Stimulated activated naive CD8-positive, alpha-beta T cell treated with anti-CD3 and anti-CD28 coated beads, Interleukin-15, Interleukin-2, amounts not matched to agents 100 ng/mL and 50 ng/mL, for 24 hours (primary cell): ENCODE data around the gene CT47C1.

ENCODE experiments used
- H3K27ac Mint-ChIP-seq: one replicate; pipeline ENCODE4 v1.8.0; 2021; ENCODE audit warnings: mild to moderate bottlenecking, mixed read lengths
- H3K27me3 Mint-ChIP-seq: one replicate; pipeline ENCODE4 v1.8.0; 2021; ENCODE audit warnings: mixed read lengths
- H3K36me3 Mint-ChIP-seq: one replicate; pipeline ENCODE4 v1.8.0; 2021; ENCODE audit warnings: low read depth, mixed read lengths
- H3K4me1 Mint-ChIP-seq: one replicate; pipeline ENCODE4 v1.8.0; 2021; ENCODE audit warnings: low read depth, mixed read lengths
- H3K4me3 Mint-ChIP-seq: one replicate; pipeline ENCODE4 v1.8.0; 2021; ENCODE audit warnings: mild to moderate bottlenecking, mixed read lengths
- H3K9me3 Mint-ChIP-seq: one replicate; pipeline ENCODE4 v1.8.0; 2021; ENCODE audit warnings: mixed read lengths

The CT47C1 gene

DNA sequence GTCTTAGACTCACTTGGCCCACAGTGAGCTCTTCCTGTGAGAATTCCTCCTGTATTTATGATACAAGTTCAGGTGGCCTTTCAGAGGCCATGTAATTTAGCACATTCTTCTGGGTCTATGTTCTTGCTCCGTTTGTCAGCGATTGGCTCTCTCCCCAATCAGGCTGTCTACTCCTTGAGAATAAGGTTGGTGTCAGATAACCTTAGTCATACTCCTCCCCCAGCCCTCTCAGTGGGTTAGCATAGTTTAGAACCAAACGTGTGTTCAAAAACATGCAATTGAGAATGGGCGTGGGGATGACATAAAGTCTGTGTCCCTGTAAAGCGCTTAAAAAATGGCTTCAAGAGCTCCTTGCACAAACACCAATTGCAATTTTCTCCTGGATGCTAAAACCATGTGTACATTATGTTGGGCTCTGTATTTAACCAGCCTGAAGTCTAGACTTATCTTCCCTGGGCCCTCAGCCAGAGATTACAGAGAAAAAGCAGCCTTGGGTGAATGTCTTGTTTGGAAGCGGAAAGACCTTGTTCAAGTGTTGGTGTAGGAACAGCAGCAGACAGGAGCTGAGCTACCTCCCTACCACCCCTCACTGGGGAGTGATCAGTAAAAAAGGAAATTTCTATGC, 9.9 kb upstream of the CT47C1 start:
- no peaks in the 10 kb centered on the region for H3K9me3 Mint-ChIP-seq
- no peak overlapping the region for H3K4me3 Mint-ChIP-seq
- H3K4me1 Mint-ChIP-seq: no peaks in the 10 kb centered on the region
- H3K27me3 Mint-ChIP-seq: no peaks in the 10 kb centered on the region
- no peaks in the 10 kb centered on the region for H3K36me3 Mint-ChIP-seq
- no peak overlapping the region for H3K27ac Mint-ChIP-seq

DNA sequence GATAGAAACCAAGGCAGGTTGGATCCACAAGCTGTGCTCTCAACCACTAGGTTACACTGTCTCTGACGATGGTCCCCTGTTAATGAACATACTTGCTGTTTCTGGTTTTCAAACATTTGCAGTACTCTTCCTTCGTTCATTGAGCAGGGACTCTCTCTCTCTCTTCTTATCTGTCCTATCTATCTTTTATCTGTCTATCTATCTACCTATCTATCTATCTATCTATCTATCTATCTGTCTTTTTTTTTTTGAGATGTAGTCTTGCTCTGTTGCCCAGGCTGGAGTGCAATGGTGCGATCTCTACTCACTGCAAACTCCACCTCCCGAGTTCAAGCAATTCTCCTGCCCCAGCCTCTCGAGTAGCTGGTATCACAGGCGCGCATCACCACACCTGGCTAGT, 9.4 kb upstream of the CT47C1 start:
- Mint-ChIP-seq H3K4me3 (no peak overlapping the region), H3K36me3 (no peaks in the 10 kb centered on the region), H3K9me3 (no peaks in the 10 kb centered on the region), H3K27ac (no peak overlapping the region), H3K4me1 (no peaks in the 10 kb centered on the region), H3K27me3 (no peaks in the 10 kb centered on the region)

DNA sequence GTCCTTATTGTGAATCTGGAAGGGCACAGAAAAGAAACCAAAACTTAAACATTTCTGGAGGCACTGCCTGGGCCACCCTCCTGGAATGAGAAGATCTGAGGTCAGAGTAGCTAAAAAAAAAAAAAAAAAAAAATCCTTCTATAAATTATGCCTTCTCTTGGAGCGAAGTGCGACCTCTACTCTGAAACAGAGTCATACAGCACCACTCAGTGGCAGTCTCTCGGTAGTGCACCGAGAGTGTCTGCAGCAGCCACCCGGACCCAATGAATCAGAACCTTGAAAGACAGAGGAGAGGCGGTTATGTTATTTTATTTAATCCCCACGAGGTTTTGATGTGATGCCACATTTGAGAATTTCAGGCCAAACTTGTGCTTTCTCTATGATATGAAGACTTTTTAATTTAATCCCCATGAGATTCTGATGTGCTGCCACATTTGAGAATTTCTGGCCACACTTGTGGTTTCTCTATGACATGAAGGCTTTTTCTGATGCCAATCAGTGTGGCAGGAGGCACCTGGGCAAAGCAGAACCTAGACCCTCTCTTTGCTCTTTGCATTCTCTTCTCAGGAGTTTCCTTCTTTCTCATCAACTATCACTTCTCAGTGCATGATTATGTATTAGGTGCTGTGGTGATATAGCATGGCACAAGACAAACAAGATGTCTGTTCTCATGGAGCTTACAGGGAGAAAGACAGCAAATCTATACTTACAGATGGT, 5.6 kb upstream of the CT47C1 start:
- Mint-ChIP-seq H3K4me3 (no peak overlapping the region), H3K36me3 (no peaks in the 10 kb centered on the region), H3K27ac (no peak overlapping the region), H3K4me1 (no peaks in the 10 kb centered on the region), H3K9me3 (no peaks in the 10 kb centered on the region), H3K27me3 (no peaks in the 10 kb centered on the region)

DNA sequence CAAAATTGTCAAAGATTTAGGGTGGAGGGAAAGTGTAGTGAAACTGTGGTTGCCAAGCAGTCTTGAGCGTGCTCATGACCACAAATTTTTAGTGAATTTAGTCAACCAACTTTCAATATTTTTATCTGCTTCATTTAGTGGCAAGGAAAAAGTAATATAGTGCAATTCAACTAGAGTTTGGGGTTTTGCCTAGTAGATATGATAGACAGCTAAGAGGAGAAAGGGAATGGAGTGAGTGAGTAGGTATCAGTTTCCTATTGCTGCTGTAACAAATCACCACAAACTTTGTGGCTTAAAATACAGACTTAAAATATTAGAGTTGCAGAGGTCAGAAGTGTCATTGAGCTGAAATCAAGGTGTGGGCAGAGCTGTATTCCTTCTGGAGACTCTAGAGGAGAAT, 3.7 kb upstream of the CT47C1 start:
- Mint-ChIP-seq H3K4me1 (no peaks in the 10 kb centered on the region), H3K4me3 (no peak overlapping the region), H3K36me3 (no peaks in the 10 kb centered on the region), H3K9me3 (no peaks in the 10 kb centered on the region), H3K27me3 (no peaks in the 10 kb centered on the region), H3K27ac (no peak overlapping the region)

DNA sequence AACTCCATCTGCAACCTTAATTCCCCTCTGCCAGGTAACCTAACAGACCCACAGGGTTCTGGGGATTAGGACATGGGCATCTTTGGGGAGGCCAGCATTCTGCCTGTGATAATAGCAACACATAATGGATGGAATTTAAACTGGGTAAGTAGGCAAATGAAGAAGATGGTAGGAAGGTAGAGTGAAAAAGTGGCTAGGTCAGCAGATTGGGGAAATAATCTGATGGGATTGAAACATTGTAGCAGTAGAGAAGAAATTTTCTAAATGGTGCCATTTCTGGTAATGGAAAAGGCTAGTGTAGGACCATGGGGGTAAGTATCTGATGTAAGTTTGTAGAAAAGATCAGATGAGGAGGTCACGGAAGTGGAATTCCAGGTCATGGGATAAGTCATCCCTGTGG, 3.0 kb upstream of the CT47C1 start:
- Mint-ChIP-seq H3K27ac (no peak overlapping the region), H3K4me3 (no peak overlapping the region), H3K9me3 (no peaks in the 10 kb centered on the region), H3K27me3 (no peaks in the 10 kb centered on the region), H3K4me1 (no peaks in the 10 kb centered on the region), H3K36me3 (no peaks in the 10 kb centered on the region)

DNA sequence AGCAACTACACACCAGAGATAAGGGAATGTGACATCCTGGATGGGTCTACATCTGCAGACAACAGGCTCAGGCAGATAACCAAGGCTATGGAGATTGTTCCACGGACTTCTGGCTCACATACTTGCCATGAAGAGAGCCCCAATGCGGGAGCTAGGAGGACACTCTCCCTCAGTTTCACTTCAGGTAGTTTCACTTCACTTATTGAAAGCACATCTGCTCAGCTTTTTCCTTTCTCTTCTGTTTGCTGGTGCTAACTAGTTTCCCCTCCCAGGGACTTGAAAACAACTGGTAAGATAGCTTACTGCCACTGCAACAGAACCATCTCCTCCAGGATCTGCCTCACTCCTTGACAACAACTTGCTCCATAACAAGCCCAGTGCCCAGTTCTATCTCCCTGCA, 1.4 kb upstream of the CT47C1 start:
- Mint-ChIP-seq H3K27me3 (no peaks in the 10 kb centered on the region), H3K27ac (no peak overlapping the region), H3K4me1 (no peaks in the 10 kb centered on the region), H3K36me3 (no peaks in the 10 kb centered on the region), H3K9me3 (no peaks in the 10 kb centered on the region), H3K4me3 (no peak overlapping the region)

DNA sequence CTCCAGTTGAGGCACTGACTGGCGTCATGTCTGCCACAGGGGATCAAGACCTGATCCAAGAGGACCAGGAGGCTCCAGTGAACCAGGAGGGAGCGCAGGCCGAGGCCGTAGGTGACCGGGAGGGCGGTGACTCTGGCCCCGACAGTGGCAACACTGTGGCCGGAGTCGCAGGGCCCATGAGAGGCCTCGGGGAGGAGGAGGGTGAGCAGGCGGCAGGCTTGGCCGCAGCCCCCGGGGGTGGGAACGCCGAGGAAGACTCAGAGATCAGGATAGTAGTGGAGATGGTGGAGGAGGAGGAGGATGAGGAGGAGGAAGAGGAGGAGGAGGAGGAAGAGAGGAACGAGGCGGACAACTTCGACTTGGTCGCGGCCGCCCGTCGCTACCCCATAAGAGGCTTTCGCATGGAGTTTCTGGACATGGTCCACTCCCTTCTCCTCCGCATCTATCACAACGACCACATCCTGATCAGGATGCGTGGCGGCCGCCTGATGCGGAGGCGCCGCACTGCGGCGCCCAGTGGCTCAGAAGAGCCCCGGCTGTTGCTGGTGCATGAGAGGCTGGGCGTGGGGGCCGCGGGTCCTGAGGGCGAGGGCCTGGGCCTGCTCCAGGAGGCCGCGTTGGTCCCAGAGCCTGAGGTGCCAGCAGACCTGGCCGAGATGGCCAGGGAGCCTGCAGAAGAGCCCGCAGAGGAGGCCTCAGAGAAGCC, 560 bp downstream of the CT47C1 start:
- H3K27ac Mint-ChIP-seq: no peak overlapping the region
- no peaks in the 10 kb centered on the region for H3K9me3 Mint-ChIP-seq
- no peaks in the 10 kb centered on the region for H3K36me3 Mint-ChIP-seq
- H3K4me3 Mint-ChIP-seq: no peak overlapping the region
- H3K4me1 Mint-ChIP-seq: no peaks in the 10 kb centered on the region
- H3K27me3 Mint-ChIP-seq: no peaks in the 10 kb centered on the region

DNA sequence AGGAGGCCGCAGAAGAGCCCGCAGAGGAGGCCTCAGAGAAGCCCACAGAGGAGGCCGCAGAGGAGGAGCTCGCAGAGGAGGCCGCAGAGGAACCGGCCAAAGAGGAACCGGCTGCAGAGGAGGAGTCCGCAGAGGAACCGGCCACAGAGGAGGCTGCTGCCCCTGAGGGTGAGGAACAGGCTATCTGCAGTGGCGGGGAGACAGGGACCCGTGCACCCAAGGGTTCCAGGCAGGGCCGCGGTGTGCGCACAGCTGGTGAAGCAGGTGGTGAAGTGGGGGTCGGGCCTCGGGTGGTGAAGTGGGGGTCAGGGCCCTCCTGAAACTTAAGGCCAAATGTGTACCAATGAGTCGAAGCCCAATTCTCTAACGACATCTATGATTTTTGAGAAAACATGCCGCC, 1.1 kb downstream of the CT47C1 start:
- no peaks in the 10 kb centered on the region for H3K4me1 Mint-ChIP-seq
- no peaks in the 10 kb centered on the region for H3K36me3 Mint-ChIP-seq
- no peak overlapping the region for H3K27ac Mint-ChIP-seq
- no peaks in the 10 kb centered on the region for H3K27me3 Mint-ChIP-seq
- no peak overlapping the region for H3K4me3 Mint-ChIP-seq
- no peaks in the 10 kb centered on the region for H3K9me3 Mint-ChIP-seq

DNA sequence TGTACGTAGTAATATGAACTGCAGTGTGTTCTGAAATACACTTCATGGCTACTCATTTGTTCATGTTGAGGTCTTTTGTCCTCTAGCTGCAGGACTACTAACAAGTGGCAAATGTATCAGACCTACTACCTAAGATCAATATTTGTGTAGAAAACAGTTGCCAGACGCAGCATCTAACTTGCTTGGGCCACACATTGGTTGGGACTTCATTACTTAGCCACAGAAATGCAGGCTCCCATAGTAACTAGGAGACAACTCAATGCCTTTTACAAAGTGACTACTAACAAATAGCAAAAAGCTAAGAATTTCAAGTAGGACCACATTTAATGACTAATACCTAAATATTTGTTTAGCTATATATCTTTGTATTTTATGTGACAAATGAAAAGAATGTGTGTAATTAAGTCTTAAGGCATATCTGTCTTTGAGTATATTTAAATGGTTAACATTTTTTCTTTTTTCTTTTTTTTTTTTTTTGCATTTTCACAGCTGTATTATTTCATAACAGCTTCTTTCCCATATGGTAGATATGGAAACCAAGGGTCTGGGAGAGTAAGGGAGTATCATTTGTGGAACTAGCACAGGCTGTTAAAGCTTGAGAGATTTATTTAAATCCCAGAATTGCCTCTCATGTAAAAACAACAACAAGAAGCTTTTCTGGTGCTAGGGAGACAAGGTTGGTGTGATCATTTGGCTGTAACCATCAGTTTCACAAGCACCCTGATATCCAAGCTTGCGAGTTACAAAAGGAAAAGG, 2.7 kb downstream of the CT47C1 start:
- no peak overlapping the region for H3K4me3 Mint-ChIP-seq
- no peaks in the 10 kb centered on the region for H3K36me3 Mint-ChIP-seq
- H3K4me1 Mint-ChIP-seq: no peaks in the 10 kb centered on the region
- H3K27ac Mint-ChIP-seq: no peak overlapping the region
- H3K27me3 Mint-ChIP-seq: peaks cover 4% of the 10 kb centered on the region
- H3K9me3 Mint-ChIP-seq: no peaks in the 10 kb centered on the region

DNA sequence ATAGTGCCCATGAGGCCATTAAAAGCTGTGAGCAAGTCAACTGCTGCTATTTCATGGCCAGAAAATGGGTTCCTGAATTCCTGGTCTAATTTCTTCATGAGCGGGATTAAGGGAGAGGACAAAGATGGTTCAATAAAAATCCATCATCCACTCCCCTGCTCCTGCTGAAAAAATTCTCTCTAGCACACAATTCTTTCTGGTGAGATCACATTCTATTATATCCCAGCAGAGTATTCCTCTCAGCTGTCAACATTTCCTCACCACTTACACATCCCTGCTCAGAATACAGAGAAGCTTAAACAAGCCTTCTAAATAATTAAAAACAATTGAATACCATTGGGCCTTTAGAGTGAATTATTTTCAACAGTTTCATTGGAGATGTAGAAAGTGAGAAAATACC, 9.5 kb downstream of the CT47C1 start:
- H3K4me1 Mint-ChIP-seq: no peaks in the 10 kb centered on the region
- H3K4me3 Mint-ChIP-seq: no peak overlapping the region
- H3K9me3 Mint-ChIP-seq: no peaks in the 10 kb centered on the region
- H3K27ac Mint-ChIP-seq: no peak overlapping the region
- peaks cover 8% of the 10 kb centered on the region for H3K27me3 Mint-ChIP-seq
- H3K36me3 Mint-ChIP-seq: no peaks in the 10 kb centered on the region

DNA sequence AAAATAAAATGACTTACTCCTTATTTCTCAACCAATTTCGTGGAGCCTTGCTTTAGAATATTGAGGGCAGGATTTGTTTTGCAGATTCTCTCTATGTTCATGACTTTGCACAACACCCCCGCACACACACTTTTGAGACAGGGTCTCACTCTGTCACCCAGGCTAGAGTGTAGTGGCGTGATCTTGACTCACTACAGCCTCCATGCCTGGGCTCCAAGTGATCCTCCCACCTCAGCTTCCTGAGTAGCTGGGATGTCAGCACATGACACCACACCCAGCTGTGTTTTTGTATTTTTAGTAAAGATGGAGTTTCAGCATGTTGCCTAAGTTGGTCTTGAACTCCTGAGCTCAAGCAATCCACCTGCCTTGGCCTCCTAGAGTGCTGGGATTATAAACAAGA, 12.0 kb downstream of the CT47C1 start:
- Mint-ChIP-seq H3K36me3 (no peaks in the 10 kb centered on the region), H3K4me1 (no peaks in the 10 kb centered on the region), H3K27ac (no peak overlapping the region), H3K27me3 (peaks cover 8% of the 10 kb centered on the region), H3K4me3 (no peak overlapping the region), H3K9me3 (no peaks in the 10 kb centered on the region)

DNA sequence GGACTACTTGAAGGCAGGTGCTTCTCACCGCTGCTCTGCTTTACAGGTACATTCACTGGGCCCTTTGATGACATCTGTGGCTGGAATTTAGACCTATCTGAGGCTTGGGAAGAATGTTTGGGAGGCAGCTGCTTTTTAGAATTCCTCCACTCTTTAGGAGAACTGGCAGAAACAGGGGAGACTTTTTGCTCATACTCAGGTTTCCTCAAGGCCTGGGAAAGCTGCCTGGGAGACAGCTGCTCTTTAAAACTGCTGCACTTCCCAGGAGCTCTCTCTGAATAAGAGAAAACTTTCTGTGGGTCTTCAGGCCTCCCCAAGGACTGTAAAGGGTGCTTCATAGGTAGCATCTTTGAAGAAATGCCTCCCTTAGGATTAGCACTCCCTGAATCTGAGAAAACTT, 14.3 kb downstream of the CT47C1 start:
- peaks cover 8% of the 10 kb centered on the region for H3K27me3 Mint-ChIP-seq

DNA sequence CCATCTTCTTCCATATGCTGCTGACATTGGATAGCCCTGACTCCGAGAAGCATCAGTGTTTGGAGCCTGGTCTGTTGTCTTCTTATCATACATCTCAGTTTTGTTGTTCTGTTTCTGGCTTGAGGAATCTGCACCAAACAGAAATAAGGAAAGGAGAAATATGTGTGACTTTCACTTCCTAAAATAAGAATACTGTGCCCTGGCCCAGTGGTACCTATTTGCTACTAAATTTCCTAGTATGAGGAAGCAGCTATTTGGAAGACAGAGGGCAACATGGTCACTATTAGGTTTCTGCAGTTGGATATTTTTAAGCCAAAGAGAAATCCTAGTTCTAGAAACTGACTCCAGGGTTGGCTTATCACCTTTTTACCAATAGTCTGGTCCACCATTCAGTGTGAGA, 16.8 kb downstream of the CT47C1 start:
- no peak overlapping the region for H3K27ac Mint-ChIP-seq
- no peaks in the 10 kb centered on the region for H3K36me3 Mint-ChIP-seq
- H3K4me3 Mint-ChIP-seq: no peak overlapping the region
- H3K27me3 Mint-ChIP-seq: peaks cover 8% of the 10 kb centered on the region
- no peaks in the 10 kb centered on the region for H3K9me3 Mint-ChIP-seq
- no peaks in the 10 kb centered on the region for H3K4me1 Mint-ChIP-seq

More for the DNA sequence above, 14.3 kb downstream of the CT47C1 start:
- Mint-ChIP-seq H3K36me3 (no peaks in the 10 kb centered on the region), H3K9me3 (no peaks in the 10 kb centered on the region), H3K27ac (no peak overlapping the region), H3K4me3 (no peak overlapping the region), H3K4me1 (no peaks in the 10 kb centered on the region)

DNA sequence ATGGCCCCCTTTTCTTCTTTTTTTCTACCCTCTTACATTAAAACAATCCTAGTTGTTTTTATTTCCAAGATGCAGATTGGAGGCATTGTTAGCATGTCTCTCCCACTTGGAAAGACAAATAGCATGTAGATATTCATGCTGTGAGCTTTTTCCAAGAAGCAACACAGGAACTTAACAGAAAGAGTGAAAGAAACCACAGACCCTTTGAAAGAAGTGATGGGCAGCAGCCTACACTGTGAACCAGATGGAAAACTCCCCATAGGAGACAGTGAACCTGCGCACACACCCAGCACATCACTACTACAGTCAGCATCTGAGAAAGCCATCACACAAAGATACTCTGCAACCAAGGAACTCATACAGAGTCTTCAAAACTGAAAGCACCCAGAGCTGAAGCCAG, 17.8 kb downstream of the CT47C1 start:
- H3K27me3 Mint-ChIP-seq: peaks cover 8% of the 10 kb centered on the region
- no peaks in the 10 kb centered on the region for H3K36me3 Mint-ChIP-seq
- H3K9me3 Mint-ChIP-seq: no peaks in the 10 kb centered on the region
- H3K27ac Mint-ChIP-seq: no peak overlapping the region
- no peak overlapping the region for H3K4me3 Mint-ChIP-seq
- no peaks in the 10 kb centered on the region for H3K4me1 Mint-ChIP-seq
